GM04504 (cell line): ENCODE data around the gene XYLT1.

ENCODE experiments used
- DNase-seq: peaks from one replicate; pipeline ENCODE4 v3.0.0-alpha.2; 2012; ENCODE audit warnings: low read depth

XYLT1 gene

DNA sequence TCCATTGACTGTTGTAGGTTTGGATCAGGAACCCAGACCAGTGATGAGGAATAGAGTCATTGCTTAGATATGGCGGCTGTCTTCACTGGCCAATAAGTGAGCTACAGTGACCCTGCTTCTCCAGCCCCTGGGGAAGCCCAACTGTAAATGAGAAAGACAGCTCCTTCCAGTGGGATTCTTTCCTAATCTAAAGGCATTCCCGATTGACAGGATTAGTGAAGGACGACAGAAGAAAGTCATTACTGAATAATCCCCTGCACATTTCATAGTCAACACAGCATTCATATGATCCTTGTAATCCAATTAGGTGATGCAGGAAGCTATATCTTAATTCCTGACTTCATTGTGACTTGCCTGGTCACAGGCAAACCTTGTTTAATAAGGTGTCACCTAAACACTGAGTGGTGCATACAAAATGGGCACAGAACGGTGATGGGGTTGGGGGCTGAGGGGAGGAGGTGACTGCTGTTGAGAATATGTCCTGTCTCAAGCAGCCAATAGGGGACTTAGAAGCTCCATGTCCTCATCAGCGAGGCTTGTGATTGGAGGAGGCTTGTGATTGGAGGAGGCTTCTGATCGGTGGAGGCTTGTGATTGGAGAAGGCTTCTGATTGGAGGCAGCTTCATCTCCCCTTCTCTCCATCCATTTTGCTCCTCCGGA is 242.6 kb downstream of the XYLT1 start:
- DNase-seq, result no peak

DNA sequence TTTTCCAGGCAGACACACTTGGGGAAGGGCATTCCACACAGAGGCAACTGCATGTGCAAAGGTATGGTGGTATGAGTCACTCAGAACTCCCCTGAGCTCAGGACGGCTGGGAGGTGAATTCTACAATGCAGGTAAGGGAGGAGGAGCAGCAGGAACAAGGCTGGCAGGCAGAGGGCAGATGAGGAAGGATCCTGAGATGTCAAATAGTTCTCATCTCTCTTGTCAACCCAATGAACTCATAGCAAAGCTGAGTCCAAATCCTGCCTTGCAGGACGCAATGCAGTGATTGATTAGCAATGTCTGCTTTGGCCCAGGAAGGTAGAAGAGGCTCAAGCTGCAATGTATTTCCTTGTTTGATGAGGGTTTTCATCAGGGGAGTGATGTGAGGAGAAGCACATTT is 243.5 kb downstream of the XYLT1 start:
- no peak for DNase-seq

GRCh38 chr16:17225541-17225940 is 245.2 kb downstream of the XYLT1 start:
- no peak for DNase-seq

DNA sequence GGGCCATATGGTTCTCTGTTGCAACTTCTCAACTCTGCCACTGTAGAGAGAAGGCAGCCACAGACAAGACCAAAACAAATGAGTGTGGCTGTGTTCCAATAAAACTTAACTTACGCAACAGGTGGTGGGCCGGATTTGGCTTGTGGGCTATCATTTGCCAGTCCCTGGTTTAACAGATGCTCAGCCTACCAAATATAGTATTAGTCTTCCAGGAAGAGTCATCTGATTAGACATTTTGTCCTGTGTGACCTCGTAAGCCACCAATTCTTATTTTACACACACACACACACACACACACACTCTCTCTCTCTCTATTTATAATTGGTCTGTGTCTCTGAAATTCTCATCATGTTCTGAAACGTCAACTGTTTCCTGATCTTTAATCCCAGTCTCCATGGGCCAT is 245.9 kb downstream of the XYLT1 start:
- peak; percentile 77 for DNase-seq

GRCh38 chr16:17224350-17224749 is 246.4 kb downstream of the XYLT1 start:
- DNase-seq, result no peak

DNA sequence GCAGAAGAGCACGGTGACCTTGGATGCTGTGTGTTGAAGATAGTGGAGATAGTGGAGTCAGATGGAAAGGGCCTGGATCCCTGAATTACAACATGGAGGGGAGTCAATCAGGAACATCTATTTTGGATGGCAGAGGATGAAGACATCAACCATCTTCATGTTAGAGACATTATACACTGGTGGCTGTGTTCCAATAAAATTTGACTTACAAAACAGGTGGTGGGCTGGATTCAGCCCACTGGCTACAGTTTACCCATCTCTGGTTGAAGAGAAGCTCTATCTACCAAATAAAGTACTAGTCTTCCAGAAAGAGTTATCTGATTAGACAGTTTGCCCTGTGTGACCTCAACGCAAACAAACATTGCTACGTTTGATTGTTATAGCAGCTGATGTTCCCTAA is 247.2 kb downstream of the XYLT1 start:
- DNase-seq, result no peak

DNA sequence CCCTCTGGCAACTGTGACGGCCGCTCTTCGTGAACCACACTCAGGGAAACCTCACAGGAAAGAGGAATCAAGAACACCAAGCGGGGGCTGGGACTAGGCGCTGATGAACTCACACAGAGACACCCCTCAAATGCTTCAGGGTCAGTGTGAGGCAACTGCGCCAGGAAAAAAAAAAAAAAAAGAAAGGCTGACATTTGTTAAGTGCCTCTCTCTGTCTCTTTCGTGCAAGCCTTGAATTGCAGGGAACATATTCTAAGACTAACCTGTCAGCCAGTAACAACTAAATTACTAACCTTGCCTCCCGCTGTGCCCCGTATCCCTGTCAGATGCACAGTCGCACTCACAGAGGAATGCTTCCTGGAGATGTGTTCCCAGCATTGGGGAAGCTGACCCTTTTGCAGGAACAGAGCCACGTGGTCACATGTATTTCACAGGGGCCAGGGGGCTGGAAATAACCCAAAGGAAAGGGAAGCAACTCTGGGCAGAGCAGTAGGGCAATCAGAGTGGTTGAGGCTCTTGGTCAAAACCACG is 247.8 kb downstream of the XYLT1 start:
- no peak for DNase-seq

DNA sequence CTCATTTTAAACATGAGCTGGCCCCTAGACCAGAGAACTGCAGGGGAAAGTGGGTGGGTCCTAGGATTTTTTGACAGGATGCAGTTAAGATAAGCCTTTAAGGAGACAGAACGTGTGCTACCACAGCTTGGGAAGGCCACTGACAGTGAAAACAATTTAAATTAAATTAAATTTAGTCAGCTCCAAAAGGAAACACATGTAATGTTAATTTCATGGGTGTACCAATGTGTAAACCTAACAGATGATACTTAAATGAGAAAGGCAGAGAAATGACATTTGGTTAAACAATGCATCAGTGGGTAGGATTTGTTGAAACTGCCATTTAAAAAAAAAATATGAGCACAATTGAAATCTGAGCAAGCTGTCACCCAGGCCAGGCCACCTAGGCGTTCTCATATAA is 250.8 kb downstream of the XYLT1 start:
- no peak for DNase-seq

GRCh38 chr16:17215936-17216335 is 254.8 kb downstream of the XYLT1 start:
- no peak for DNase-seq

- no peak for DNase-seq
These were observed 255.5 kb downstream of the XYLT1 start for GRCh38 chr16:17215306-17215705.

DNA sequence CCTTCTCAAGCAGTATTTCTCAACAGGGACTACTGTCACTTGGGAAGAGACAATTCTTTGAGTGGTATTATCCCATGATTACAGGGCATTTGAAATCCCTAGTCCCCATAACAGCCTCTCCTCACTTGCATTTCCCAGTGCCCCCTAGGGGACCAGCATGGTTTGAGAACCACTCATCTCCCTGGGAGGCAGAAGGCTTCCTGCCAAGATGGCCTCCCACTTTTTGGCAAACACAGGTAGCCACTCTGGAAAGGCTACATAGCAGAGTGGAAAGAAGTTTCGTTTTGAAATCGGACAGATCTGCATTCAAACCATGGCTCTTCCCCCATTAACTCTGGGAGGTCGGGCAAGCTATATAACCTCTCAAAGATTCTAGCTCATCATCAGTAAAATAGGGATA is 256.8 kb downstream of the XYLT1 start:
- no peak for DNase-seq

DNA sequence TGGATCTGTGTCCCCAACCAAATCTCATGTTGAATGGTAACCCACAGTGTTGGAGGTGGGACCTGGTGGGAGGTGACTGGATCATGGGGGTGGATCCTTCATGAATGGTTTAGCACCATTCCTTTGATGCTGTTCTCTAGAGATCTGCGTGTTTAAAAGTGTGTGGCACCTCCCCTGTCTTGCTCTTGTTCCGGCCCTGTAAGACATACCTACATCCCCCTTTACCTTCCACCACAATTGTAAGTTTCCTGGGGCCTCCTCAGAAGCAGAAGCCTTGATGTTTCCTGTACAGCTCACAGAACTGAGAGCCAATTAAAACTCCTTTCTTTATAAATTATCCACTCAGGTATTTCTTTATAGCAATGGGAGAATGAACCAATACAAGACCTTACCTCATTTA is 257.7 kb downstream of the XYLT1 start:
- DNase-seq, result no peak

GRCh38 chr16:17212606-17213005 is 258.2 kb downstream of the XYLT1 start:
- DNase-seq, result no peak

- no peak for DNase-seq
These were observed 259.0 kb downstream of the XYLT1 start for GRCh38 chr16:17211797-17212196.

DNA sequence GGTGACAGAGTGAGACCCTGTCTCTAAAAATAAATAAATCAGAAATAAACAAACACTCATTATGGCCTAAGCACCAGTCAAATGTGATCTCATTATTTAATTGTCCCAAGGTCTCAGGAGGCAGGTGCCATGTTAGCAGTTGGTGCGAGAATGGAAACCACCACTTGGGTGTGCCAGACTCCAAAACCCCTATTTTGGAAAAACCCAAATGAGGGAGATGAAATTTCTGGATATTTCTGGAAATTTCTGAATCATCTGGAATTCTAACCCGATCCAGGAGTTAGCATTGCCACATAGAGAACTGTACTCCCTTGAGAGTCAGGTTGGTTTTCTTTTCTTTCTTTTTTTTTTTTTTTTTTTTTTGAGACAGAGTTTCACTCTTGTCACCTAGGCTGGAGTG is 264.0 kb downstream of the XYLT1 start:
- no peak for DNase-seq

- DNase-seq, result peak; percentile 45
These were observed 265.2 kb downstream of the XYLT1 start for GRCh38 chr16:17205279-17206211.

- DNase-seq, result no peak
These were observed 266.1 kb downstream of the XYLT1 start for GRCh38 chr16:17204644-17205043.

- no peak for DNase-seq
These were observed 266.6 kb downstream of the XYLT1 start for GRCh38 chr16:17204206-17204605.

- DNase-seq, result no peak
These were observed 267.3 kb downstream of the XYLT1 start for GRCh38 chr16:17203424-17203823.

- no peak for DNase-seq
These were observed 271.6 kb downstream of the XYLT1 start for GRCh38 chr16:17199135-17199534.

GRCh38 chr16:17196526-17196925 is 274.2 kb downstream of the XYLT1 start:
- DNase-seq, result no peak

GRCh38 chr16:17194190-17194780 is 276.5 kb downstream of the XYLT1 start:
- DNase-seq, result no peak

DNA sequence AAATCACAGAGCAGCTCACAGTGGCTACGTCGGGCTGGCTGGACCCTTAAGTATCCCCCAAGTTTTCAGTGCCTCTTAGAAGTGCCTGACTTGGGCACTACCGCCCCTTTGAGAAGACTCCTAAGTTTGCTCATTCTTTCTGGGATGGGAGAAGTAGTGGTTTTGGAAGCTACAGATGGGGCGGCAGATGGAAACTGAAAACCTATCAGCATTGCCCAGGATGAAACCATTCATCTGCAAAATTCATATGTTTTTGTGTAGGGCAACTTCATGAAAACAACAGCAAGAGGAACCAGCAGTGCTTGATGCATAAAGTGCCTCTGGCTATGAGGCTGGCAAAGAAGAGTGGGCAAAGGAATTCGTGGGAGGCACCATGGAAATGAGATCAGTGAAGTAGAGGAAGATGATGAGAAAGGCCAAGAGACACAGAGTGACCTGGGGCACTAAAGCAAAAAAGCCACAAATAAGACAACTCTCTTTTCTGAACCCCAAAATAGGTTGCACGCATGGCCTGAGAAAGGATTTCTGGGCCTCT is 277.1 kb downstream of the XYLT1 start:
- no peak for DNase-seq
